GM23248 (cell line): ENCODE measurements around the gene SLC18B1. TPM values are rescaled to one million over a fixed set of nuclear protein-coding genes. Genes with fewer than 3 reads are reported as not detected.

ENCODE experiments used
- DNase-seq: peaks from one replicate; pipeline ENCODE4 v3.0.0-alpha.2; 2015
- H2AFZ ChIP-seq: fragments of 200-600 bp; sonication (generic); 2 replicates; pipeline ENCODE4 v1.6.1; 2016; ENCODE audit warnings: antibody characterized with exemption
- H3F3A ChIP-seq: fragments of 200-600 bp; sonication (generic); 2 replicates; pipeline ENCODE4 v1.6.1; 2016; ENCODE audit warnings: mild to moderate bottlenecking, antibody characterized with exemption, mixed run types; ENCODE audit not compliant: insufficient read depth
- H3K27ac ChIP-seq: fragments of 200-600 bp; sonication (generic); 2 replicates; pipeline ENCODE4 v1.5.1; 2016; ENCODE audit warnings: mild to moderate bottlenecking
- H3K27me3 ChIP-seq: fragments of 200-600 bp; sonication (generic); replicated peaks from 2 replicates; pipeline ENCODE4 v1.6.1; 2016; ENCODE audit warnings: mild to moderate bottlenecking; ENCODE audit not compliant: insufficient read depth
- H3K36me3 ChIP-seq: fragments of 200-600 bp; sonication (generic); 2 replicates; pipeline ENCODE4 v1.6.1; 2016; ENCODE audit warnings: low read depth, mild to moderate bottlenecking
- H3K4me1 ChIP-seq: fragments of 200-600 bp; sonication (generic); 2 replicates; pipeline ENCODE4 v1.6.1; 2016; ENCODE audit warnings: mild to moderate bottlenecking; ENCODE audit not compliant: insufficient read depth
- H3K4me2 ChIP-seq: fragments of 200-600 bp; sonication (generic); one replicate; pipeline ENCODE4 v1.6.1; 2016; ENCODE audit warnings: mild to moderate bottlenecking; ENCODE audit not compliant: unreplicated experiment
- H3K4me3 ChIP-seq: fragments of 200-600 bp; sonication (generic); 2 replicates; pipeline ENCODE4 v1.5.1; 2016; ENCODE audit warnings: mild to moderate bottlenecking
- H3K79me2 ChIP-seq: fragments of 200-600 bp; sonication (generic); 2 replicates; pipeline ENCODE4 v1.6.1; 2016; ENCODE audit warnings: mild to moderate bottlenecking; ENCODE audit not compliant: insufficient read depth
- H3K9ac ChIP-seq: fragments of 200-600 bp; sonication (generic); 2 replicates; pipeline ENCODE4 v1.6.1; 2016; ENCODE audit warnings: mild to moderate bottlenecking
- H3K9me2 ChIP-seq: fragments of 200-600 bp; sonication (generic); 2 replicates; pipeline ENCODE4 v1.6.1; 2016; ENCODE audit warnings: mixed run types, mild to moderate bottlenecking, moderate library complexity; ENCODE audit not compliant: insufficient read depth
- H3K9me3 ChIP-seq: fragments of 200-600 bp; sonication (generic); one replicate; pipeline ENCODE4 v1.6.1; 2017; ENCODE audit warnings: low read depth
- H4K20me1 ChIP-seq: fragments of 200-600 bp; sonication (generic); 2 replicates; pipeline ENCODE4 v1.6.0; 2016; ENCODE audit not compliant: insufficient read depth
- EZH2 ChIP-seq: fragments of 200-600 bp; sonication (generic); IDR thresholded peaks from 2 replicates; pipeline ENCODE4 v1.6.1; 2018; ENCODE audit warnings: antibody characterized with exemption, mild to moderate bottlenecking; ENCODE audit not compliant: insufficient read depth, poor library complexity, severe bottlenecking
- EZH2phosphoT487 ChIP-seq: fragments of 200-600 bp; sonication (generic); IDR thresholded peaks from 2 replicates; pipeline ENCODE4 v1.6.1; 2018; ENCODE audit warnings: antibody characterized with exemption, moderate library complexity, mild to moderate bottlenecking, low read depth; ENCODE audit not compliant: insufficient read depth
- WGBS, 2 experiments: methylation state at CpG; one replicate each; pipeline ENCODE4 v1.1.6; 2015 to 2017; ENCODE audit warnings: low lambda C conversion rate in 2 of 2, low coverage in 1 of 2; ENCODE audit errors: missing lambda C conversion rate in 2 of 2; 5-methylcytosine and 5-hydroxymethylcytosine counted together
- in situ Hi-C: fragments of 300-500 bp; cut with MboI; formaldehyde crosslinking; loops from 2 replicates; pipeline ENCODE4 v1.15.0; 2020
- polyA plus RNA-seq: library from polyadenylated mRNA; unstranded; fragments of >200 nt; fragmentation: Nextera tagmentation; extraction: Ambion mirVana; gene quantifications from 2 replicates; pipeline ENCODE4 v1.2.1, GENCODE V29; 2016
- total RNA-seq: library from RNA; depleted of rRNA; stranded (reverse); fragments of >200 nt; shearing (Covaris generic); gene quantifications from 2 replicates; pipeline ENCODE4 v1.2.3, GENCODE V29; 2014

The SLC18B1 gene
- total and polyA plus RNA-seq, 2 experiments from 2014 or later: 4.6 to 5.8 TPM

DNA sequence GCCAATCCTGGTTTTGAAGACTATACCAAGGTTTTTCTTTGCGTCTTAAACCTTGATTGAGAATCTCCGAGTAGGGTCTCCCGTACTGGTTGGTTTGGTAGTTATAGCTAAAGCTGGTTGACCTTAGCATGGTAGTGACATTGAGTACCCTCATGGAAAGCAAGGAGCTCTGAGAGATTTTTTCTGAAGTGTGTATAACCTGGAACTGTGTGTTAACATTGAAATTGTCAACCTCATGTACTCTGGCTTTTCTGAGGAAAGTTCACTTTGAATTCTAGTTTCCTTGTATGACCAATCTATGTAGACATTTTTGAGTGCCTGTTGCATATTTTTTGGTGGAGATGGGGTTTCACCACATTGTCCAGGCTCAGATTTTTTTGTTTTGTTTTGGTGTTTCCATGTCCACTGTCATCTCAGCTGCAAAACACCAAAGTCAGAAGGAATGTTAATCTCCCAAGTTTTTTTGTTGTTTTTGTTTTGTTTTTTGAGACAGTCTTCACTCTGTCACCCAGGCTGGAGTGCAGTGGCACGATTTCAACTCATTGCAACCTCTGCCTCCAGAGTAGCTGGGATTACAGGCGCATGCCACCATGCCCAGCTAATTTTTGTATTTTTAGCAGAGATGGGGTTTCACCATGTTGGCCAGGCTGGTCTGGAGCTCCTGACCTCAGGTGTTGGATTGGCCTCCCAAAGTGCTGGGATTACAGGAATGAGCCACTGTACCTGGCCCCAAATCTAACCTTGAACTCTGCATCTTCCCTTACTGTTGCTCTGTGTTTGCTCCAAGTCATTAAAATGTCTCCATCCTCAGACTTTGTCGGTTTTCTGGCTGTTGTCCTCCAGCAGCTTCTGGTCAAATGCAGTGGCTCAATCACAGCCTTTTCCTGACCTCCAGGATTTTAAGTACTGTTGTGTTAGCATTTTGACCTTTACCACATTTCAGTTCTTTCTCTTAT is 20.2 kb upstream of the SLC18B1 start:
- H3K4me3 ChIP-seq: no peak overlapping the region
- peaks cover 74% of the 10 kb centered on the region for H3F3A ChIP-seq
- in situ Hi-C loops: loop anchor here (25.0 kb wide), 2 partner anchors 531 to 1094 kb away; no protein-coding TSS in a partner anchor
- H3K4me1 ChIP-seq: peaks cover 25% of the 10 kb centered on the region
- peaks cover 51% of the 10 kb centered on the region for H3K36me3 ChIP-seq
- WGBS, 2 experiments: 67 to 76% methylated on average over 6 of the region's 6 CpGs
- H3K9ac ChIP-seq: peak overlapping the region; percentile 98
- peaks cover 28% of the 10 kb centered on the region; the same call in 1 of the 2 replicates for H4K20me1 ChIP-seq
- no peaks in the 10 kb centered on the region for H3K9me3 ChIP-seq
- no peak for TF ChIP-seq EZH2phosphoT487
- TF ChIP-seq EZH2: no peak
- peak; percentile 50 for DNase-seq
- H3K9me2 ChIP-seq: no peaks in the 10 kb centered on the region
- peak overlapping the region; percentile 61 for H3K27ac ChIP-seq
- no peaks in the 10 kb centered on the region for H3K27me3 ChIP-seq
- no peak overlapping the region for H2AFZ ChIP-seq
- no peak overlapping the region for H3K4me2 ChIP-seq
- H3K79me2 ChIP-seq: peaks cover 38% of the 10 kb centered on the region

DNA sequence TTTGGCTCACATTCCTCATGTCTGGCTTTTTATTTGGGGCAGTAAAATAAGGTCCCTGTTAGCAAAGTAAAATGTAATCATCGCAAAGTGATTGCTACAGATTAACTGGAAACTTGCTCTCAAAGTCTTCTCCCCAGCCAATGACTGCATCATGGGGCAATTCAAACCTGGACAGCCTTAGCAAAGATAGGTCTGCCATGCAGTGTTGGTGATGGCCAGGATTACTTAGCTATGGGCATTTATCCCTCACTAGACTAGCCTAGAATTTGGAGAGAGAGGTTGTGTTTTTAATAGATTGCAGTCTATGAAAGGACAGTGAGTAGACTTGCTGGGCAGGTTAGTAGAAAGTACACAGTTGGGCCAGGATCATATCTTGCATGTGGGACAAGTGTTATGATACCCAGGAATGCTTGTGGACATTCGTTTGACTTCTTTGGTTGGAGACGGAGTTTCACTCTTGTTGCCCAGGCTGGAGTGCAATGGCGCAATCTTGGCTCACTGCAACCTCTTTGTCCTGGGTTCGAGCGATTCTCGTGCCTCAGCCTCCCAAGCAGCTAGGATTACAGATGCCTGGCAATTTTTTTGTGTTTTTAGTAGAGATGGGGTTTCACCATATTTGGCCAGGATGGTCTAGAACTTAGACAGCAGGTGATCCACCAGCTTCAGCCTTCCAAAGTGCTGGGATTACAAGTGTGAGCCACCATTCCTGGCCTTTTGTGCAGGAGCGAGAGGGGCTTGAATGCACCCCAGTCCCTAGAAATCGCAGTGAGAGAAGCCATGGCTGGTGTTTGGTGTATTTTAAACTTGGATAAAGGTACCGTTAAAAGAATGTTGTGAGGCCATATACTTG is 19.3 kb upstream of the SLC18B1 start:
- WGBS, 2 experiments: 90 to 93% methylated on average over 10 of the region's 10 CpGs
- H3K36me3 ChIP-seq: peaks cover 51% of the 10 kb centered on the region
- H3K4me2 ChIP-seq: peak overlapping the region; percentile 98

DNA sequence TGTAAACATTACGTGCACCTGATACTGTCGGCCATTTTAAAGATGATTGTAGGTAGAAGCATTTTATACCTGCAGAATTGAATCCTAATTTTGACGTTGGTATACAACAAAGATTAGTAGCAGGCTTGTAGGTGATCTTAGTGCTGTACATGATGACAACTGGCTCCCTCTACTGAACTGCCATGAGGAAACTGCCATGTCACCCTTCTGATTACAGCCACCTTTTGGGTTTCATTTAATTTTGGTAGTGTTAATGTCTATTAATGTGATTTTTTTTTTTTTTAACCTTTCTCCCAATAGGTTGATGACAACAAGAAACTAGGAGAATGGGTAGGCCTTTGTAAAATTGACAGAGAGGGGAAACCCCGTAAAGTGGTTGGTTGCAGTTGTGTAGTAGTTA is 18.2 kb upstream of the SLC18B1 start:
- peaks cover 28% of the 10 kb centered on the region; the same call in 1 of the 2 replicates for H4K20me1 ChIP-seq

More for the DNA sequence above, 19.3 kb upstream of the SLC18B1 start:
- Histone ChIP-seq H3K9ac (peak overlapping the region; percentile 98), H3K27ac (peak overlapping the region; percentile 61), H3K27me3 (no peaks in the 10 kb centered on the region), H2AFZ (no peak overlapping the region), H3F3A (peaks cover 82% of the 10 kb centered on the region), H3K9me2 (no peaks in the 10 kb centered on the region), H4K20me1 (peaks cover 28% of the 10 kb centered on the region; the same call in 1 of the 2 replicates), H3K79me2 (peaks cover 38% of the 10 kb centered on the region), H3K9me3 (no peaks in the 10 kb centered on the region), H3K4me1 (peaks cover 25% of the 10 kb centered on the region), H3K4me3 (peak overlapping the region; percentile 97; the same call in 1 of the 2 replicates)
- TF ChIP-seq EZH2phosphoT487 (no peak), EZH2 (no peak)
- DNase-seq: no peak
- in situ Hi-C loops: loop anchor here (25.0 kb wide), 2 partner anchors 530 to 1095 kb away; no protein-coding TSS in a partner anchor

More for the DNA sequence above, 18.2 kb upstream of the SLC18B1 start:
- in situ Hi-C loops: loop anchor here (25.0 kb wide), 2 partner anchors 529 to 1096 kb away; no protein-coding TSS in a partner anchor
- Histone ChIP-seq H3K27ac (peak overlapping the region; percentile 61), H3K4me2 (peak overlapping the region; percentile 98), H3K9ac (peak overlapping the region; percentile 98), H3K27me3 (no peaks in the 10 kb centered on the region), H3K4me1 (peaks cover 29% of the 10 kb centered on the region), H3K79me2 (peaks cover 38% of the 10 kb centered on the region), H3F3A (peaks cover 81% of the 10 kb centered on the region), H2AFZ (no peak overlapping the region), H3K9me3 (no peaks in the 10 kb centered on the region), H3K36me3 (peaks cover 51% of the 10 kb centered on the region), H3K4me3 (peak overlapping the region; percentile 97), H3K9me2 (no peaks in the 10 kb centered on the region)
- 75 to 82% methylated on average over 4 of the region's 4 CpGs for WGBS, 2 experiments
- peak; percentile 12 for DNase-seq
- TF ChIP-seq EZH2 (no peak), EZH2phosphoT487 (no peak)
